ENCODE measurements around the gene PPP1R14C.

DNA sequence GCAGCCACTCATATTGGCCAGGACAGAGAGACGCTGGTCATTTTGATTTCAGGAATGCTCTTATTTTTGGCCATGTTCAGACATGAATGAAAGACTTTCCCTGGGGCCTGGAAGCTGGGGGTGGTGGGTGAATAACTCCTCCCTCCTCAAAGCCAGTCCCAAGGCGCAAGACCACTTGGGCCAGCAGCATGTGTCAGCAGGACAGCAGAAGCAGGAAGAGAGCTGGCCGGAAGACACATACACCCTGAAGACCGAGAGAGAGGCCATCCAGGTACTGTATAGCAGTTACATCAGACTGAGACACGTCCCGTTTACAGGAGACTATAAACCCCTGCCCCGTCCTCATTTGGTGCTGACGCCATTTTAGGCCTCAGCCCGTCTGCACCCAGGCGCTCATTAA lies 44.7 kb upstream of the PPP1R14C start:
- TF ChIP-seq, protein P1, sequence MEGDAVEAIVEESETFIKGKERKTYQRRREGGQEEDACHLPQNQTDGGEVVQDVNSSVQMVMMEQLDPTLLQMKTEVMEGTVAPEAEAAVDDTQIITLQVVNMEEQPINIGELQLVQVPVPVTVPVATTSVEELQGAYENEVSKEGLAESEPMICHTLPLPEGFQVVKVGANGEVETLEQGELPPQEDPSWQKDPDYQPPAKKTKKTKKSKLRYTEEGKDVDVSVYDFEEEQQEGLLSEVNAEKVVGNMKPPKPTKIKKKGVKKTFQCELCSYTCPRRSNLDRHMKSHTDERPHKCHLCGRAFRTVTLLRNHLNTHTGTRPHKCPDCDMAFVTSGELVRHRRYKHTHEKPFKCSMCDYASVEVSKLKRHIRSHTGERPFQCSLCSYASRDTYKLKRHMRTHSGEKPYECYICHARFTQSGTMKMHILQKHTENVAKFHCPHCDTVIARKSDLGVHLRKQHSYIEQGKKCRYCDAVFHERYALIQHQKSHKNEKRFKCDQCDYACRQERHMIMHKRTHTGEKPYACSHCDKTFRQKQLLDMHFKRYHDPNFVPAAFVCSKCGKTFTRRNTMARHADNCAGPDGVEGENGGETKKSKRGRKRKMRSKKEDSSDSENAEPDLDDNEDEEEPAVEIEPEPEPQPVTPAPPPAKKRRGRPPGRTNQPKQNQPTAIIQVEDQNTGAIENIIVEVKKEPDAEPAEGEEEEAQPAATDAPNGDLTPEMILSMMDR (conservative IDR thresholded peaks at IDR 0.05), result no peak
- no peak for TF ChIP-seq EZH2 (IDR thresholded peaks at IDR 0.05; ENCODE audit: low read depth)

Data from PC-9 (cell line).